Upper lobe of left lung (tissue), 6 donors: ENCODE results near the gene PLCB2. TPM values are rescaled to one million over a fixed set of nuclear protein-coding genes. Genes with fewer than 3 reads are reported as not detected.

Experiments used
- ATAC-seq, 2 donors: fragments of 200-7000 bp; cut with Tn5 transposase; one replicate each; pipeline ENCODE4 v1.9.1; 2022; ENCODE audit warnings: mild to moderate bottlenecking in 2 of 2, moderate library complexity in 2 of 2; ENCODE audit not compliant: low FRiP score in 2 of 2
- DNase-seq, 2 donors: peaks; one replicate each; pipeline ENCODE4 v3.0.0-alpha.2; 2019 to 2020
- H3K27ac ChIP-seq, 4 donors: fragments of 200-600 bp; sonication (generic); one replicate each; pipeline ENCODE4 v1.5.1; 2016 to 2019
- H3K27me3 ChIP-seq, 4 donors: fragments of 200-600 bp; sonication (generic); one replicate each; pipeline ENCODE4 v1.5.1; 2017 to 2019
- H3K36me3 ChIP-seq, 4 donors: fragments of 200-600 bp; sonication (generic); one replicate each; pipeline ENCODE4 v1.5.1; 2016 to 2019
- H3K4me1 ChIP-seq, 4 donors: fragments of 200-600 bp; sonication (generic); one replicate each; pipeline ENCODE4 v1.5.1; 2018 to 2019
- H3K4me3 ChIP-seq, 4 donors: fragments of 200-600 bp; sonication (generic); one replicate each; pipeline ENCODE4 v1.5.1; 2017 to 2019; ENCODE audit warnings: mild to moderate bottlenecking in 2 of 4, moderate library complexity in 1 of 4
- H3K9me3 ChIP-seq, 4 donors: fragments of 200-600 bp; sonication (generic); one replicate each; pipeline ENCODE4 v1.5.1; 2018 to 2019
- EP300 ChIP-seq, 4 donors: sonication (generic); formaldehyde crosslinking; IDR thresholded peaks; one replicate each; pipeline ENCODE4 v1.5.1; 2017; ENCODE audit warnings: antibody characterized with exemption in 4 of 4, control low read depth in 2 of 4
- POLR2A ChIP-seq, 4 donors: fragments of 450-650 bp; IDR thresholded peaks; one replicate each; pipeline ENCODE4 v1.5.1; 2016 to 2017; ENCODE audit warnings: antibody characterized with exemption in 4 of 4, mild to moderate bottlenecking in 2 of 4
- POLR2AphosphoS5 ChIP-seq, 2 donors: sonication (generic); formaldehyde crosslinking; IDR thresholded peaks; one replicate each; pipeline ENCODE4 v1.5.1; 2017; ENCODE audit warnings: antibody characterized with exemption in 2 of 2
- WGBS, 2 donors: methylation state at CpG; one replicate each; pipeline ENCODE4 v1.1.5; 2017 to 2018; 5-methylcytosine and 5-hydroxymethylcytosine counted together
- total RNA-seq, 6 donors: library from RNA; depleted of rRNA in 4 of 6; stranded (reverse); fragments of >200 nt in 4 of 6; gene quantifications; one replicate each; pipeline versions ENCODE4 v1.1.0 to v1.2.1, GENCODE V29; 2016 to 2021
- TF ChIP-seq, protein P1 (sequence below), 6 experiments: fragments of 450-650 bp in 4 of 6; fragments of 200-600 bp in 2 of 6; sonication (generic) in 2 of 6; IDR thresholded peaks; one replicate each; pipeline ENCODE4 v1.5.1; 2016 to 2019; ENCODE audit warnings: antibody characterized with exemption in 6 of 6
- donor health status: DM: no; HTN: no; CAD: no; lungs with moderate emphysema.
- donor health status: DM: no; HTN: yes; CAD: no; lungs with severe emphysema.

PLCB2 gene
- total RNA-seq, 6 donors from 2014 or later, result 26.9 to 170 (median 85.7) TPM

DNA sequence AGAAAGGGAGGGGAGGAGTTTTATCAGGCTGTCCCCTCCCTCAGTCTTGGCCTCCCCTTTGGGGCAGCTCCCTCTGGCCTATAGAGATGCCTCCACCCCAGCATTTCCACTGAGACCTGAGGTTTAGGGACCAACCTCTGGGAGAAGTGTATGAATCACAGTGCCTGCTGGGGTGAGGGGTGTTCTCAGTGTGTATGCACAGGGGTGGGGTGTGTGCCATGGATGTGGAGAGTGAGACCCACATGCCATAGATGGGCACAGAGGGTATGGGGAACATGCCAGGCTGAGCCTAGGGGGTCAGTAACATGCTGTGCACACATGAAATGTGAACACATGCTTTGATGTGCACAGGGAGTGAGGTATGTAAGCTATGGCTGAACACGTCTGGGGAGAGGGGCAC, 12.4 kb downstream of the PLCB2 start:
- WGBS, 2 donors, result 92 to 100% methylated on average over 1 of the region's 1 CpG
- Histone ChIP-seq H3K27ac (no peak overlapping the region), H3K4me1 (peaks cover 2 to 15% (median 14%) of the 10 kb centered on the region in 4 donors), H3K9me3 (no peaks in the 10 kb centered on the region), H3K4me3 (no peak overlapping the region), H3K36me3 (peaks cover 0 to 18% (median 5%) of the 10 kb centered on the region in 4 donors), H3K27me3 (no peaks in the 10 kb centered on the region)
- TF ChIP-seq POLR2A (IDR thresholded peaks at IDR 0.05), result no peak
- TF ChIP-seq POLR2AphosphoS5 (IDR thresholded peaks at IDR 0.05), result no peak
- no peak for TF ChIP-seq EP300 (IDR thresholded peaks at IDR 0.05)
- TF ChIP-seq, protein P1, sequence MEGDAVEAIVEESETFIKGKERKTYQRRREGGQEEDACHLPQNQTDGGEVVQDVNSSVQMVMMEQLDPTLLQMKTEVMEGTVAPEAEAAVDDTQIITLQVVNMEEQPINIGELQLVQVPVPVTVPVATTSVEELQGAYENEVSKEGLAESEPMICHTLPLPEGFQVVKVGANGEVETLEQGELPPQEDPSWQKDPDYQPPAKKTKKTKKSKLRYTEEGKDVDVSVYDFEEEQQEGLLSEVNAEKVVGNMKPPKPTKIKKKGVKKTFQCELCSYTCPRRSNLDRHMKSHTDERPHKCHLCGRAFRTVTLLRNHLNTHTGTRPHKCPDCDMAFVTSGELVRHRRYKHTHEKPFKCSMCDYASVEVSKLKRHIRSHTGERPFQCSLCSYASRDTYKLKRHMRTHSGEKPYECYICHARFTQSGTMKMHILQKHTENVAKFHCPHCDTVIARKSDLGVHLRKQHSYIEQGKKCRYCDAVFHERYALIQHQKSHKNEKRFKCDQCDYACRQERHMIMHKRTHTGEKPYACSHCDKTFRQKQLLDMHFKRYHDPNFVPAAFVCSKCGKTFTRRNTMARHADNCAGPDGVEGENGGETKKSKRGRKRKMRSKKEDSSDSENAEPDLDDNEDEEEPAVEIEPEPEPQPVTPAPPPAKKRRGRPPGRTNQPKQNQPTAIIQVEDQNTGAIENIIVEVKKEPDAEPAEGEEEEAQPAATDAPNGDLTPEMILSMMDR (IDR thresholded peaks at IDR 0.05), result no peak
- ATAC-seq, result no peak
- DNase-seq, result no peak

- TF ChIP-seq EP300 (IDR thresholded peaks at IDR 0.05) (no peak), POLR2AphosphoS5 (IDR thresholded peaks at IDR 0.05) (no peak), POLR2A (IDR thresholded peaks at IDR 0.05) (no peak)
- TF ChIP-seq, protein P1 (IDR thresholded peaks at IDR 0.05), result no peak
- Histone ChIP-seq H3K4me1 (peaks cover 2 to 15% (median 14%) of the 10 kb centered on the region in 4 donors), H3K27me3 (no peaks in the 10 kb centered on the region), H3K9me3 (no peaks in the 10 kb centered on the region), H3K27ac (no peak overlapping the region), H3K4me3 (no peak overlapping the region), H3K36me3 (peaks cover 0 to 22% (median 6%) of the 10 kb centered on the region in 4 donors)
- DNase-seq, result no peak
- 89 to 100% methylated on average over 2 to 20 of the region's 20 CpGs for WGBS, 2 donors
- ATAC-seq, result no peak
These were observed 13.5 kb downstream of the PLCB2 start for GRCh38 chr15:40293905-40294895.

DNA sequence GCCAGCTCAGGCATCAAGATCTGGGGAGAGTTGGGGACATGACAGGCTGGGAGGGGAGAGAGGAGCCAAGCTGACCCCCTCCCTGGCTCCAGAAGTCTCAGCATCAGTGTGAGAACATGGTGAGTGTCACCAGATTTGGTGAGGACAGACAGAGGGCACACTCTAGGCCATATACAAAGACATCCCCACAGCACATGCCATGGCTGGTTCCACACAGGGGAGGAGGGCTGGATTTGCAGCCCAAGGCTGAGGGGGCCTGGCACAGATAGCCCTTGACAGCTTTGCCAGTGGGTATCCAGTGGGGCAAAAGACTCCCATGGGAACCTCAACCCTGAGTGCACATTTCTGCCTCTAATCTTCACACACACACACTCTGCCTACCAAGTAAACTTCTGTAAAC, 14.7 kb downstream of the PLCB2 start:
- TF ChIP-seq EP300 (IDR thresholded peaks at IDR 0.05), result no peak
- no peak for TF ChIP-seq POLR2A (IDR thresholded peaks at IDR 0.05)
- TF ChIP-seq POLR2AphosphoS5 (IDR thresholded peaks at IDR 0.05), result no peak
- TF ChIP-seq, protein P1 (IDR thresholded peaks at IDR 0.05), result no peak

DNA sequence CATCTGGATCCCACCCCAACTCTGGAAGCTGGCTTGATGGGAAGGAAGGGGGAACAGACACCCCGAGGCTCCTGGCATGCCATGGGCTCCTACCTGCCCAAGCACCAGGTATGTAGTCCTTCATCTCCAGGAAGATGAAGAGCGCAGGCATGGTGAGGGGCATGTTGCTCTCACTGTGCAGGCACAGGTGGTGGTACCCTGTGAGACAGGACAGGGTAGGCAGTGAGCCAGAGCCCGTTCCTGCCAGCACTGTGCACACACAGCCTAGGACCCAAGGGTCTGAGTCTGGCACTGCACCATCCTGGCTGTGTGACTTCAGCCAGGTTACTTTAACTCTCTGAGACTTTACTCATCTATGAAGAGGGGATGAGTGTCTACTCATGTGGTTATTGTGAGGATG, 15.5 kb downstream of the PLCB2 start:
- ATAC-seq (no peak), DNase-seq (no peak)
- H3K4me3 ChIP-seq, result no peak overlapping the region
- peaks cover 2 to 15% (median 14%) of the 10 kb centered on the region in 4 donors for H3K4me1 ChIP-seq
- 73 to 80% methylated on average over 1 to 3 of the region's 3 CpGs for WGBS, 2 donors
- H3K36me3 ChIP-seq, result peaks cover 0 to 21% (median 7%) of the 10 kb centered on the region in 4 donors
- TF ChIP-seq EP300 (IDR thresholded peaks at IDR 0.05) (no peak), POLR2AphosphoS5 (IDR thresholded peaks at IDR 0.05) (no peak), POLR2A (IDR thresholded peaks at IDR 0.05) (no peak)
- TF ChIP-seq, protein P1 (IDR thresholded peaks at IDR 0.05), result no peak
- H3K27me3 ChIP-seq, result no peaks in the 10 kb centered on the region
- H3K27ac ChIP-seq, result no peak overlapping the region
- H3K9me3 ChIP-seq, result no peaks in the 10 kb centered on the region

More for the DNA sequence above, 14.7 kb downstream of the PLCB2 start:
- Histone ChIP-seq H3K4me1 (peaks cover 2 to 15% (median 14%) of the 10 kb centered on the region in 4 donors), H3K27me3 (no peaks in the 10 kb centered on the region), H3K9me3 (no peaks in the 10 kb centered on the region), H3K27ac (no peak overlapping the region), H3K36me3 (peaks cover 0 to 21% (median 7%) of the 10 kb centered on the region in 4 donors), H3K4me3 (no peak overlapping the region)
- DNase-seq (no peak), ATAC-seq (no peak)
